KBM-7 (cell line): ENCODE results near the gene TIAM2.

Source experiments
- DNase-seq: peaks from one replicate; pipeline ENCODE4 v3.0.0-alpha.2; 2015
- in situ Hi-C: fragments of 300-500 bp; cut with MboI; formaldehyde crosslinking; loops from 2 replicates; pipeline ENCODE4 v1.14.3; 2020; ENCODE audit warnings: low sequenced_read_pairs, low pct_unique_long_range_greater_than_20kb, mixed read lengths

The TIAM2 gene

GRCh38 chr6:154984146-154984545 is 11.0 kb upstream of the TIAM2 start:
- DNase-seq, result no peak

GRCh38 chr6:154986787-154987235 is 8.3 kb upstream of the TIAM2 start:
- in situ Hi-C loops, result no loop called here
- DNase-seq, result peak; percentile 59

More at GRCh38 chr6:154984146-154984545, 11.0 kb upstream of the TIAM2 start:
- in situ Hi-C loops, result no loop called here

- no peak for DNase-seq
- in situ Hi-C loops, result no loop called here
Measured at GRCh38 chr6:154989448-154989847, 5.7 kb upstream of the TIAM2 start.

GRCh38 chr6:154991207-154991606 is 3.9 kb upstream of the TIAM2 start:
- no peak for DNase-seq
- in situ Hi-C loops, result no loop called here

GRCh38 chr6:154993026-154993425 is 2.1 kb upstream of the TIAM2 start:
- no peak for DNase-seq

GRCh38 chr6:154993710-154994109 is 1.4 kb upstream of the TIAM2 start:
- in situ Hi-C loops, result no loop called here
- DNase-seq, result no peak

More at GRCh38 chr6:154993026-154993425, 2.1 kb upstream of the TIAM2 start:
- in situ Hi-C loops, result no loop called here

GRCh38 chr6:154994836-154995253 is 270 bp upstream of the TIAM2 start:
- in situ Hi-C loops, result no loop called here

GRCh38 chr6:154996016-154996590 is 988 bp downstream of the TIAM2 start:
- in situ Hi-C loops, result no loop called here
- DNase-seq, result no peak

More at GRCh38 chr6:154994836-154995253, 270 bp upstream of the TIAM2 start:
- no peak for DNase-seq

- no peak for DNase-seq
- in situ Hi-C loops, result no loop called here
Measured at GRCh38 chr6:154996841-154997311, 1.8 kb downstream of the TIAM2 start.

GRCh38 chr6:154998855-154999254 is 3.7 kb downstream of the TIAM2 start:
- no peak for DNase-seq
- in situ Hi-C loops, result no loop called here

- in situ Hi-C loops, result no loop called here
- no peak for DNase-seq
Measured at GRCh38 chr6:155001482-155001881, 6.4 kb downstream of the TIAM2 start.

GRCh38 chr6:155001934-155002333 is 6.8 kb downstream of the TIAM2 start:
- no peak for DNase-seq
- in situ Hi-C loops, result no loop called here

- DNase-seq, result no peak
- in situ Hi-C loops, result no loop called here
Measured at GRCh38 chr6:155003476-155003875, 8.4 kb downstream of the TIAM2 start.

- no peak for DNase-seq
- in situ Hi-C loops, result no loop called here
Measured at GRCh38 chr6:155004017-155004416, 8.9 kb downstream of the TIAM2 start.

- DNase-seq, result no peak
- in situ Hi-C loops, result no loop called here
Measured at GRCh38 chr6:155004576-155005372, 9.7 kb downstream of the TIAM2 start.

- in situ Hi-C loops, result no loop called here
- no peak for DNase-seq
Measured at GRCh38 chr6:155008625-155009024, 13.5 kb downstream of the TIAM2 start.

- DNase-seq, result no peak
- in situ Hi-C loops, result no loop called here
Measured at GRCh38 chr6:155010940-155011339, 15.8 kb downstream of the TIAM2 start.

GRCh38 chr6:155011809-155012291 is 16.7 kb downstream of the TIAM2 start:
- no peak for DNase-seq
- in situ Hi-C loops, result no loop called here

GRCh38 chr6:155013457-155013876 is 18.4 kb downstream of the TIAM2 start:
- no peak for DNase-seq
- in situ Hi-C loops, result no loop called here

GRCh38 chr6:155014137-155014536 is 19.0 kb downstream of the TIAM2 start:
- DNase-seq, result no peak
- in situ Hi-C loops, result no loop called here
